Measurements from ENCODE around the gene MYEOV. TPM values are rescaled to one million over a fixed set of nuclear protein-coding genes. Genes with fewer than 3 reads are reported as not detected.

MYEOV gene
- total and polyA plus RNA-seq, 2 donors (not counting 1 experiment from before 2014, with no cell fraction given) = 0.72 TPM; not detected in 1

DNA sequence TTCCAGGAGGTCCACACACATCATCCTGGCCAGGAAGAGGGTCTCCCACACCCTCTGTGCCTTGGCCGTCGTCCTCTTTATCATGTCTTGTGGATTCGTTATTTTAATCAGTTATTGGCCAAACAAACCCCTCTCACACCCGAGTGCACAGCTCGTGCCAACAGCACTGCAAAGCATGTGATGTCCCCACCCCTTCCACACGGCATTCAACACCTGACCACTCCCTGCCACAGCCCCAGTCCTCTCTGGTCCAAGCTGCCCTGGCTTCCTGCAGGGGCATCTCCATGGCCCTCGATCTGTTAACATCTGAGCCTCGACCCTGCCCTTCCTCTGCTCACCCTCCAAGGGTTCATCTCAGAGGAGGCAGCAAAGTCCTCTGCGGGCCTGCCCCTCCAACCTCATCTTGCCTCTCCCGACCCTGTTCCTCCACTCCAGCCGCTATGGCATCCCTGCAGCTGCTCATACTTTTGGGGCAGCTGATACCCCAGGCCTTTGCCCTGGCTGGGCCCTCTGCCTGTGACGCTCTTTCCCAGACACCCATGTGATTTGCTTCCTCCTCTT, 14.0 kb downstream of the MYEOV start:
- TF ChIP-seq, protein P1, sequence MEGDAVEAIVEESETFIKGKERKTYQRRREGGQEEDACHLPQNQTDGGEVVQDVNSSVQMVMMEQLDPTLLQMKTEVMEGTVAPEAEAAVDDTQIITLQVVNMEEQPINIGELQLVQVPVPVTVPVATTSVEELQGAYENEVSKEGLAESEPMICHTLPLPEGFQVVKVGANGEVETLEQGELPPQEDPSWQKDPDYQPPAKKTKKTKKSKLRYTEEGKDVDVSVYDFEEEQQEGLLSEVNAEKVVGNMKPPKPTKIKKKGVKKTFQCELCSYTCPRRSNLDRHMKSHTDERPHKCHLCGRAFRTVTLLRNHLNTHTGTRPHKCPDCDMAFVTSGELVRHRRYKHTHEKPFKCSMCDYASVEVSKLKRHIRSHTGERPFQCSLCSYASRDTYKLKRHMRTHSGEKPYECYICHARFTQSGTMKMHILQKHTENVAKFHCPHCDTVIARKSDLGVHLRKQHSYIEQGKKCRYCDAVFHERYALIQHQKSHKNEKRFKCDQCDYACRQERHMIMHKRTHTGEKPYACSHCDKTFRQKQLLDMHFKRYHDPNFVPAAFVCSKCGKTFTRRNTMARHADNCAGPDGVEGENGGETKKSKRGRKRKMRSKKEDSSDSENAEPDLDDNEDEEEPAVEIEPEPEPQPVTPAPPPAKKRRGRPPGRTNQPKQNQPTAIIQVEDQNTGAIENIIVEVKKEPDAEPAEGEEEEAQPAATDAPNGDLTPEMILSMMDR (IDR thresholded peaks at IDR 0.05) = no peak
- no peak for TF ChIP-seq EZH2 (IDR thresholded peaks at IDR 0.05; ENCODE audit: borderline replicate concordance, insufficient read depth, low read depth, low read length, poor library complexity, severe bottlenecking)
- Mint-ChIP-seq H3K27me3 (no peaks in the 10 kb centered on the region), H3K27ac (no peak overlapping the region), H3K9me3 (ENCODE audit: insufficient read depth) (no peaks in the 10 kb centered on the region), H3K4me3 (no peak overlapping the region), H3K4me1 (peaks cover 24% of the 10 kb centered on the region)
- intact Hi-C loops (cut with micrococcal nuclease) = no loop called here
- H3K27me3 ChIP-seq (replicated peaks in 1 of 4; ENCODE audit: control extremely low read depth in 1 of 4, control insufficient read depth in 3 of 4, insufficient read depth in 4 of 4, low read length in 3 of 4) = no peaks in the 10 kb centered on the region
- no peaks in the 10 kb centered on the region for H4K20me1 ChIP-seq (ENCODE audit: control insufficient read depth, insufficient read depth, low read length, poor library complexity, severe bottlenecking)
- H3K4me3 ChIP-seq (ENCODE audit: control extremely low read depth in 1 of 5, extremely low read depth in 1 of 5, insufficient read depth in 1 of 5, low read depth in 2 of 5, low read length in 4 of 5) = no peak overlapping the region
- POLR2A ChIA-PET = no interaction called here
- no peak overlapping the region for H2AFZ ChIP-seq (ENCODE audit: insufficient read depth, low read depth, low read length, poor library complexity, severe bottlenecking)
- H3K4me2 ChIP-seq (replicated peaks; ENCODE audit: low read depth, low read length, poor library complexity, severe bottlenecking) = no peak overlapping the region
- peaks cover 0 to 6% (median 0%) of the 10 kb centered on the region in 3 donors for H3K9me3 ChIP-seq (ENCODE audit: control extremely low read depth in 1 of 3, control insufficient read depth in 2 of 3, insufficient read depth in 1 of 3, low read length in 2 of 3)
- peaks cover 23% of the 10 kb centered on the region in 2 donors for H3K4me1 ChIP-seq (ENCODE audit: control insufficient read depth in 2 of 2, insufficient read depth in 2 of 2, low read length in 2 of 2)
- CTCF ChIA-PET = no interaction called here
- H3K79me2 ChIP-seq (ENCODE audit: control insufficient read depth, insufficient read depth, low read length) = no peaks in the 10 kb centered on the region
- ATAC-seq (ENCODE audit: low read depth) (no peak), DNase-seq (no peak)
- no peak overlapping the region for H3K9ac ChIP-seq (ENCODE audit: low read length)
- no peaks in the 10 kb centered on the region for H3K36me3 ChIP-seq (replicated peaks in 1 of 2; ENCODE audit: control extremely low read depth in 1 of 2, control insufficient read depth in 1 of 2, extremely low read depth in 1 of 2, insufficient read depth in 2 of 2, low read length in 1 of 2)
- H3K27ac ChIP-seq (ENCODE audit: low read length in 2 of 2) = no peak overlapping the region
- WGBS (ENCODE audit: insufficient coverage) = 92% methylated on average over 12 of the region's 12 CpGs

GRCh38 chr11:69308491-69308911, 14.5 kb downstream of the MYEOV start:
- no peak overlapping the region for H3K4me3 ChIP-seq (ENCODE audit: control extremely low read depth in 1 of 5, extremely low read depth in 1 of 5, insufficient read depth in 1 of 5, low read depth in 2 of 5, low read length in 4 of 5)
- CTCF ChIA-PET = interaction anchor here (0.6 kb wide), 1 partner anchor 53 kb away, joined by 3 read pairs; no protein-coding TSS in a partner anchor
- H3K9me3 Mint-ChIP-seq (ENCODE audit: insufficient read depth) = no peaks in the 10 kb centered on the region
- 98% methylated on average over 9 of the region's 9 CpGs for WGBS (ENCODE audit: insufficient coverage)
- DNase-seq = no peak
- intact Hi-C loops (cut with micrococcal nuclease) = no loop called here
- no peak overlapping the region for H2AFZ ChIP-seq (ENCODE audit: insufficient read depth, low read depth, low read length, poor library complexity, severe bottlenecking)
- peaks cover 0 to 6% (median 0%) of the 10 kb centered on the region in 3 donors for H3K9me3 ChIP-seq (ENCODE audit: control extremely low read depth in 1 of 3, control insufficient read depth in 2 of 3, insufficient read depth in 1 of 3, low read length in 2 of 3)
- no peak overlapping the region for H3K27ac Mint-ChIP-seq
- no peaks in the 10 kb centered on the region for H3K36me3 ChIP-seq (replicated peaks in 1 of 2; ENCODE audit: control extremely low read depth in 1 of 2, control insufficient read depth in 1 of 2, extremely low read depth in 1 of 2, insufficient read depth in 2 of 2, low read length in 1 of 2)
- H4K20me1 ChIP-seq (ENCODE audit: control insufficient read depth, insufficient read depth, low read length, poor library complexity, severe bottlenecking) = no peaks in the 10 kb centered on the region
- POLR2A ChIA-PET = no interaction called here
- H3K27me3 Mint-ChIP-seq = no peaks in the 10 kb centered on the region
- H3K79me2 ChIP-seq (ENCODE audit: control insufficient read depth, insufficient read depth, low read length) = no peaks in the 10 kb centered on the region
- H3K27ac ChIP-seq (ENCODE audit: low read length in 2 of 2) = no peak overlapping the region
- no peak for ATAC-seq (ENCODE audit: low read depth)
- no peak overlapping the region for H3K9ac ChIP-seq (ENCODE audit: low read length)
- TF ChIP-seq, protein P1 (IDR thresholded peaks at IDR 0.05) = no peak
- TF ChIP-seq EZH2 (IDR thresholded peaks at IDR 0.05; ENCODE audit: borderline replicate concordance, insufficient read depth, low read depth, low read length, poor library complexity, severe bottlenecking) = no peak
- peaks cover 28% of the 10 kb centered on the region for H3K4me1 Mint-ChIP-seq
- no peak overlapping the region for H3K4me2 ChIP-seq (replicated peaks; ENCODE audit: low read depth, low read length, poor library complexity, severe bottlenecking)
- H3K4me3 Mint-ChIP-seq = no peak overlapping the region
- H3K27me3 ChIP-seq (replicated peaks in 1 of 4; ENCODE audit: control extremely low read depth in 1 of 4, control insufficient read depth in 3 of 4, insufficient read depth in 4 of 4, low read length in 3 of 4) = no peaks in the 10 kb centered on the region
- peaks cover 28 to 29% of the 10 kb centered on the region in 2 donors for H3K4me1 ChIP-seq (ENCODE audit: control insufficient read depth in 2 of 2, insufficient read depth in 2 of 2, low read length in 2 of 2)
